ENCODE results near the gene KRT37.
A peak's percentile ranks its signal among the peaks of the same experiment; 100 is the strongest.

The KRT37 gene

GRCh38 chr17:41407226-41407625 is 17.2 kb downstream of the KRT37 start:
- no peak overlapping the region for H3K4me2 ChIP-seq (ENCODE audit: insufficient read depth, low read length, poor library complexity, severe bottlenecking)
- WGBS, 2 donors (ENCODE audit: extremely low coverage in 2 of 2, insufficient read length in 2 of 2, insufficient replicate concordance in 1 of 2), result no CpG with 5 or more reads among the region's 10 CpGs
- no peaks in the 10 kb centered on the region for H3K36me3 ChIP-seq (replicated peaks in 1 of 2; ENCODE audit: control insufficient read depth in 2 of 2, insufficient read depth in 2 of 2, low read length in 2 of 2)
- H4K8ac ChIP-seq (ENCODE audit: low read depth, low read length), result no peak overlapping the region
- no peak overlapping the region for H2BK12ac ChIP-seq (ENCODE audit: low read length)
- no peaks in the 10 kb centered on the region for H3K79me1 ChIP-seq (ENCODE audit: low read depth, low read length)
- H3K9ac ChIP-seq (ENCODE audit: low read depth, low read length, poor library complexity), result no peak overlapping the region
- peaks cover 0 to 2% of the 10 kb centered on the region in 2 donors for H3K4me1 ChIP-seq (ENCODE audit: control insufficient read depth in 2 of 2, insufficient read depth in 1 of 2, low read depth in 1 of 2, low read length in 2 of 2)
- H3K23ac ChIP-seq (ENCODE audit: low read depth, low read length, poor library complexity), result no peak overlapping the region
- no peak overlapping the region for H2AFZ ChIP-seq (ENCODE audit: low read length)
- no peak overlapping the region for H3K4ac ChIP-seq (ENCODE audit: low read length)
- H3K18ac ChIP-seq (ENCODE audit: low read length), result no peak overlapping the region
- no peak overlapping the region for H4K91ac ChIP-seq (ENCODE audit: low read depth, low read length, poor library complexity)
- no peak for DNase-seq (ENCODE audit: low spot score)
- H3K9me3 ChIP-seq (replicated peaks in 1 of 2; ENCODE audit: control insufficient read depth in 2 of 2, insufficient read depth in 1 of 2, low read depth in 1 of 2, low read length in 2 of 2), result no peaks in the 10 kb centered on the region
- no peak overlapping the region for H3K27ac ChIP-seq (replicated peaks; ENCODE audit: low read length)
- no peak overlapping the region for H3K4me3 ChIP-seq (ENCODE audit: low read length in 2 of 2)
- H3K27me3 ChIP-seq (ENCODE audit: control insufficient read depth in 3 of 3, insufficient read depth in 3 of 3, low read depth in 1 of 3, low read length in 3 of 3), result no peaks in the 10 kb centered on the region
- no peak overlapping the region for H2AK5ac ChIP-seq (ENCODE audit: low read depth, low read length)
- H3K14ac ChIP-seq (ENCODE audit: low read length), result no peak overlapping the region
- no peak overlapping the region for H2BK120ac ChIP-seq (ENCODE audit: low read depth, low read length)
- H2BK5ac ChIP-seq (ENCODE audit: low read length), result no peak overlapping the region
- no peak overlapping the region for H2BK15ac ChIP-seq (ENCODE audit: low read length)

- DNase-seq (ENCODE audit: low spot score), result no peak
- peak overlapping the region; percentile 80 for H3K18ac ChIP-seq (ENCODE audit: low read length)
- peaks cover 0 to 2% of the 10 kb centered on the region in 2 donors for H3K4me1 ChIP-seq (ENCODE audit: control insufficient read depth in 2 of 2, insufficient read depth in 1 of 2, low read depth in 1 of 2, low read length in 2 of 2)
- H2BK120ac ChIP-seq (ENCODE audit: low read depth, low read length), result no peak overlapping the region
- no peak overlapping the region for H3K4me3 ChIP-seq (ENCODE audit: low read length in 2 of 2)
- H3K14ac ChIP-seq (ENCODE audit: low read length), result no peak overlapping the region
- H3K23ac ChIP-seq (ENCODE audit: low read depth, low read length, poor library complexity), result no peak overlapping the region
- no peak overlapping the region for H4K91ac ChIP-seq (ENCODE audit: low read depth, low read length, poor library complexity)
- H3K36me3 ChIP-seq (replicated peaks in 1 of 2; ENCODE audit: control insufficient read depth in 2 of 2, insufficient read depth in 2 of 2, low read length in 2 of 2), result no peaks in the 10 kb centered on the region
- H3K79me1 ChIP-seq (ENCODE audit: low read depth, low read length), result no peaks in the 10 kb centered on the region
- H4K8ac ChIP-seq (ENCODE audit: low read depth, low read length), result no peak overlapping the region
- no peak overlapping the region for H2AK5ac ChIP-seq (ENCODE audit: low read depth, low read length)
- no peaks in the 10 kb centered on the region for H3K27me3 ChIP-seq (ENCODE audit: control insufficient read depth in 3 of 3, insufficient read depth in 3 of 3, low read depth in 1 of 3, low read length in 3 of 3)
- no peak overlapping the region for H2BK12ac ChIP-seq (ENCODE audit: low read length)
- no peak overlapping the region for H3K4me2 ChIP-seq (ENCODE audit: insufficient read depth, low read length, poor library complexity, severe bottlenecking)
- no peak overlapping the region for H2BK5ac ChIP-seq (ENCODE audit: low read length)
- no peak overlapping the region for H2AFZ ChIP-seq (ENCODE audit: low read length)
- H2BK15ac ChIP-seq (ENCODE audit: low read length), result no peak overlapping the region
- H3K4ac ChIP-seq (ENCODE audit: low read length), result no peak overlapping the region
- no peaks in the 10 kb centered on the region for H3K9me3 ChIP-seq (replicated peaks in 1 of 2; ENCODE audit: control insufficient read depth in 2 of 2, insufficient read depth in 1 of 2, low read depth in 1 of 2, low read length in 2 of 2)
- H3K9ac ChIP-seq (ENCODE audit: low read depth, low read length, poor library complexity), result no peak overlapping the region
- H3K27ac ChIP-seq (replicated peaks; ENCODE audit: low read length), result no peak overlapping the region
- WGBS, 2 donors (ENCODE audit: extremely low coverage in 2 of 2, insufficient read length in 2 of 2, insufficient replicate concordance in 1 of 2), result no CpG with 5 or more reads among the region's 5 CpGs
Measured at GRCh38 chr17:41406205-41406604, 18.2 kb downstream of the KRT37 start.

- Histone ChIP-seq H2BK15ac (ENCODE audit: low read length) (no peak overlapping the region), H2BK12ac (ENCODE audit: low read length) (no peak overlapping the region), H3K27me3 (ENCODE audit: control insufficient read depth in 3 of 3, insufficient read depth in 3 of 3, low read depth in 1 of 3, low read length in 3 of 3) (no peaks in the 10 kb centered on the region), H3K36me3 (replicated peaks in 1 of 2; ENCODE audit: control insufficient read depth in 2 of 2, insufficient read depth in 2 of 2, low read length in 2 of 2) (no peaks in the 10 kb centered on the region), H3K9me3 (replicated peaks in 1 of 2; ENCODE audit: control insufficient read depth in 2 of 2, insufficient read depth in 1 of 2, low read depth in 1 of 2, low read length in 2 of 2) (no peaks in the 10 kb centered on the region), H4K91ac (ENCODE audit: low read depth, low read length, poor library complexity) (no peak overlapping the region), H3K4ac (ENCODE audit: low read length) (no peak overlapping the region), H3K4me2 (ENCODE audit: insufficient read depth, low read length, poor library complexity, severe bottlenecking) (no peak overlapping the region), H2BK120ac (ENCODE audit: low read depth, low read length) (no peak overlapping the region), H3K9ac (ENCODE audit: low read depth, low read length, poor library complexity) (no peak overlapping the region), H3K27ac (replicated peaks; ENCODE audit: low read length) (no peak overlapping the region), H3K23ac (ENCODE audit: low read depth, low read length, poor library complexity) (no peak overlapping the region), H2BK5ac (ENCODE audit: low read length) (no peak overlapping the region), H3K4me3 (ENCODE audit: low read length in 2 of 2) (no peak overlapping the region), H2AFZ (ENCODE audit: low read length) (no peak overlapping the region), H2AK5ac (ENCODE audit: low read depth, low read length) (no peak overlapping the region), H3K14ac (ENCODE audit: low read length) (no peak overlapping the region), H3K79me1 (ENCODE audit: low read depth, low read length) (no peaks in the 10 kb centered on the region), H3K18ac (ENCODE audit: low read length) (no peak overlapping the region), H3K4me1 (ENCODE audit: control insufficient read depth in 2 of 2, insufficient read depth in 1 of 2, low read depth in 1 of 2, low read length in 2 of 2) (peaks cover 0 to 2% of the 10 kb centered on the region in 2 donors), H4K8ac (ENCODE audit: low read depth, low read length) (no peak overlapping the region)
- DNase-seq (ENCODE audit: low spot score), result no peak
- WGBS, 2 donors (ENCODE audit: extremely low coverage in 2 of 2, insufficient read length in 2 of 2, insufficient replicate concordance in 1 of 2), result no CpG with 5 or more reads among the region's 7 CpGs
Measured at GRCh38 chr17:41404024-41404671, 20.2 kb downstream of the KRT37 start.

- Histone ChIP-seq H4K91ac (ENCODE audit: low read depth, low read length, poor library complexity) (no peak overlapping the region), H3K4me3 (ENCODE audit: low read length in 2 of 2) (no peak overlapping the region), H2BK12ac (ENCODE audit: low read length) (no peak overlapping the region), H3K27ac (replicated peaks; ENCODE audit: low read length) (no peak overlapping the region), H2BK15ac (ENCODE audit: low read length) (no peak overlapping the region), H3K79me1 (ENCODE audit: low read depth, low read length) (no peaks in the 10 kb centered on the region), H3K4ac (ENCODE audit: low read length) (no peak overlapping the region), H3K18ac (ENCODE audit: low read length) (no peak overlapping the region), H3K4me1 (ENCODE audit: control insufficient read depth in 2 of 2, insufficient read depth in 1 of 2, low read depth in 1 of 2, low read length in 2 of 2) (peaks cover 0 to 2% of the 10 kb centered on the region in 2 donors), H3K9me3 (replicated peaks in 1 of 2; ENCODE audit: control insufficient read depth in 2 of 2, insufficient read depth in 1 of 2, low read depth in 1 of 2, low read length in 2 of 2) (no peaks in the 10 kb centered on the region), H3K9ac (ENCODE audit: low read depth, low read length, poor library complexity) (no peak overlapping the region), H3K23ac (ENCODE audit: low read depth, low read length, poor library complexity) (no peak overlapping the region), H4K8ac (ENCODE audit: low read depth, low read length) (no peak overlapping the region), H3K36me3 (replicated peaks in 1 of 2; ENCODE audit: control insufficient read depth in 2 of 2, insufficient read depth in 2 of 2, low read length in 2 of 2) (no peaks in the 10 kb centered on the region), H2BK5ac (ENCODE audit: low read length) (no peak overlapping the region), H3K4me2 (ENCODE audit: insufficient read depth, low read length, poor library complexity, severe bottlenecking) (no peak overlapping the region), H2AK5ac (ENCODE audit: low read depth, low read length) (no peak overlapping the region), H3K27me3 (ENCODE audit: control insufficient read depth in 3 of 3, insufficient read depth in 3 of 3, low read depth in 1 of 3, low read length in 3 of 3) (no peaks in the 10 kb centered on the region), H2BK120ac (ENCODE audit: low read depth, low read length) (no peak overlapping the region), H3K14ac (ENCODE audit: low read length) (no peak overlapping the region), H2AFZ (ENCODE audit: low read length) (no peak overlapping the region)
- no CpG with 5 or more reads among the region's 4 CpGs for WGBS, 2 donors (ENCODE audit: extremely low coverage in 2 of 2, insufficient read length in 2 of 2, insufficient replicate concordance in 1 of 2)
- DNase-seq (ENCODE audit: low spot score), result no peak
Measured at GRCh38 chr17:41403404-41404023, 20.9 kb downstream of the KRT37 start.
